ENCODE data around the gene CATSPER1. TPM values are rescaled to one million over a fixed set of nuclear protein-coding genes. Genes with fewer than 3 reads are reported as not detected.

Gene CATSPER1
- total and polyA plus RNA-seq, 8 donors: 0.06 to 0.41 (median 0.32) TPM; not detected in 4

- Histone ChIP-seq H3K9me3 (no peaks in the 10 kb centered on the region), H3K27ac (no peak overlapping the region), H3K4me1 (peaks cover 0 to 10% (median 6%) of the 10 kb centered on the region in 3 donors), H3K4me3 (no peak overlapping the region), H3K27me3 (no peaks in the 10 kb centered on the region), H3K36me3 (peaks cover 17 to 74% (median 60%) of the 10 kb centered on the region in 3 donors)
- no peak for DNase-seq
- no peak for ATAC-seq
- TF ChIP-seq CTCF (IDR thresholded peaks at IDR 0.05): no peak
- intact Hi-C loops (cut with DNase I): loop anchor here in 1 of 3 donors (10.0 kb wide), 1 partner anchor 71 kb away; no protein-coding TSS in a partner anchor
- no peak for FAIRE-seq
- 94 to 100% methylated on average over 2 of the region's 2 CpGs for WGBS, 2 donors
These were observed 37.6 kb upstream of the CATSPER1 start for GRCh38 chr11:66063900-66064299.

DNA sequence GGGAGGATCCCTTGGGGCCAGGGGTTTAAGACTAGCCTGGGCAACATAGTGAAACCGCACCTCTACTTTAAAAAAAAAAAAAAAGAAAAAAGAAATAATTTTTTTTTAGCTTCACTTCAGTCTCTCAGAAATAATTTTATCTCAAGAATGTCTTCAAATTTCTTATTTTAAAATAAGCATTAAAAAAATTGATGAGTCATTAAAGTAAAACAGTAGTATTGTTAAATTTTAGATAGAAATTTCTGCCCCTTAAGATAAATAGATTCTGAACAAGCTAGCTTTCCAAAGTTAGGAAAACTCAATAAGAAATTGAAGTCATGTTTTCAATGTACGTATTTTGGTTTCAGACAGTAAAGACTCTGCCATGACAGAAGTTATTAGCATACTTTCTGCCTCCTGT lies 36.1 kb upstream of the CATSPER1 start:
- Histone ChIP-seq H3K27me3 (no peaks in the 10 kb centered on the region), H3K27ac (no peak overlapping the region), H3K4me3 (no peak overlapping the region), H3K36me3 (peaks cover 14 to 89% (median 71%) of the 10 kb centered on the region in 3 donors), H3K4me1 (no peaks in the 10 kb centered on the region), H3K9me3 (no peaks in the 10 kb centered on the region)
- intact Hi-C loops (cut with DNase I): loop anchor here in 1 of 3 donors (10.0 kb wide), 1 partner anchor 72 kb away; no protein-coding TSS in a partner anchor
- no peak for TF ChIP-seq CTCF (IDR thresholded peaks at IDR 0.05)
- no peak for FAIRE-seq
- 96 to 98% methylated on average over 2 of the region's 2 CpGs for WGBS, 2 donors
- no peak for DNase-seq
- no peak for ATAC-seq

DNA sequence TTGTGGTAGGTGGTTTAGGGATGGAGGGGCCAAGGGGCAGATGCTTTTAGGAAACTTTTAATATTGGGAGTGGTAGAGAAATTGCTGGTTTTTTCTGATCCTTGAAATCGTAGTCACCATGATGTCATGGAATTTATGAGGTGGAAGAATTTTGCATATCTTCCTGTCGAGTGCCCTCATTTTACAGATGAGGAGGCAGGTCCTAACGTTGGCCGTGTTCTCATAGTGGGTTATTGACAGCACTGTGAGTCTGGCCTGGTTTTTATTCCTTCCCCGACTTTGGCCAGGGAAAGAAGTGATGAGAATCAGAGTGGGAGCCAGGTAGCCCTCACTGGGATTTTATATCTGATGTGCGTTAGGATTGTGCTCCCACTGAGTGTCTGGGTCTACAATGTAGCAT lies 35.0 kb upstream of the CATSPER1 start:
- Histone ChIP-seq H3K27me3 (no peaks in the 10 kb centered on the region), H3K4me1 (no peaks in the 10 kb centered on the region), H3K27ac (no peak overlapping the region), H3K9me3 (no peaks in the 10 kb centered on the region), H3K4me3 (no peak overlapping the region), H3K36me3 (peaks cover 16 to 98% (median 71%) of the 10 kb centered on the region in 3 donors)
- intact Hi-C loops (cut with DNase I): loop anchor here in 1 of 3 donors (10.0 kb wide), 1 partner anchor 74 kb away; no protein-coding TSS in a partner anchor
- DNase-seq: no peak
- WGBS, 2 donors: 75 to 79% methylated on average over 6 of the region's 6 CpGs
- no peak for FAIRE-seq
- no peak for ATAC-seq
- TF ChIP-seq CTCF (IDR thresholded peaks at IDR 0.05): no peak

GRCh38 chr11:66059966-66060680 lies 33.8 kb upstream of the CATSPER1 start:
- TF ChIP-seq CTCF (IDR thresholded peaks at IDR 0.05): no peak
- Histone ChIP-seq H3K4me1 (no peaks in the 10 kb centered on the region), H3K27me3 (no peaks in the 10 kb centered on the region), H3K4me3 (no peak overlapping the region), H3K36me3 (peaks cover 16 to 96% (median 80%) of the 10 kb centered on the region in 3 donors), H3K27ac (no peak overlapping the region), H3K9me3 (no peaks in the 10 kb centered on the region)
- FAIRE-seq: no peak
- intact Hi-C loops (cut with DNase I): loop anchor here in 1 of 3 donors (10.0 kb wide), 1 partner anchor 75 kb away; no protein-coding TSS in a partner anchor
- ATAC-seq: no peak
- 75 to 79% methylated on average over 8 of the region's 8 CpGs for WGBS, 2 donors
- no peak for DNase-seq

GRCh38 chr11:66056501-66056900 lies 30.2 kb upstream of the CATSPER1 start:
- H3K4me1 ChIP-seq: peaks cover under 1 to 10% (median 1%) of the 10 kb centered on the region in 3 donors
- no peak for TF ChIP-seq CTCF (IDR thresholded peaks at IDR 0.05)
- FAIRE-seq (no peak), ATAC-seq (no peak), DNase-seq (no peak)
- H3K36me3 ChIP-seq: peaks cover 10 to 62% (median 51%) of the 10 kb centered on the region in 3 donors
- H3K27ac ChIP-seq: no peak overlapping the region
- no peaks in the 10 kb centered on the region for H3K9me3 ChIP-seq
- no peak overlapping the region for H3K4me3 ChIP-seq
- intact Hi-C loops (cut with DNase I): no loop called here
- 66 to 71% methylated on average over 7 of the region's 7 CpGs for WGBS, 2 donors
- H3K27me3 ChIP-seq: no peaks in the 10 kb centered on the region

All from pancreas (tissue), 10 donors.